Right forelimb (tissue), 1 donor: ENCODE measurements around the gene CLTB.
A peak's percentile ranks its signal among the peaks of the same experiment; 100 is the strongest.
"Not testable (repeated sequence)": the region's sequence is repeated elsewhere in the genome, so short reads cannot be mapped to it uniquely, and the experiment has no call there.

Experiments
- DNase-seq: peaks from one replicate; pipeline ENCODE4 v3.0.0-alpha.2; 2018

CLTB gene, protein sequence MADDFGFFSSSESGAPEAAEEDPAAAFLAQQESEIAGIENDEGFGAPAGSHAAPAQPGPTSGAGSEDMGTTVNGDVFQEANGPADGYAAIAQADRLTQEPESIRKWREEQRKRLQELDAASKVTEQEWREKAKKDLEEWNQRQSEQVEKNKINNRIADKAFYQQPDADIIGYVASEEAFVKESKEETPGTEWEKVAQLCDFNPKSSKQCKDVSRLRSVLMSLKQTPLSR

DNA sequence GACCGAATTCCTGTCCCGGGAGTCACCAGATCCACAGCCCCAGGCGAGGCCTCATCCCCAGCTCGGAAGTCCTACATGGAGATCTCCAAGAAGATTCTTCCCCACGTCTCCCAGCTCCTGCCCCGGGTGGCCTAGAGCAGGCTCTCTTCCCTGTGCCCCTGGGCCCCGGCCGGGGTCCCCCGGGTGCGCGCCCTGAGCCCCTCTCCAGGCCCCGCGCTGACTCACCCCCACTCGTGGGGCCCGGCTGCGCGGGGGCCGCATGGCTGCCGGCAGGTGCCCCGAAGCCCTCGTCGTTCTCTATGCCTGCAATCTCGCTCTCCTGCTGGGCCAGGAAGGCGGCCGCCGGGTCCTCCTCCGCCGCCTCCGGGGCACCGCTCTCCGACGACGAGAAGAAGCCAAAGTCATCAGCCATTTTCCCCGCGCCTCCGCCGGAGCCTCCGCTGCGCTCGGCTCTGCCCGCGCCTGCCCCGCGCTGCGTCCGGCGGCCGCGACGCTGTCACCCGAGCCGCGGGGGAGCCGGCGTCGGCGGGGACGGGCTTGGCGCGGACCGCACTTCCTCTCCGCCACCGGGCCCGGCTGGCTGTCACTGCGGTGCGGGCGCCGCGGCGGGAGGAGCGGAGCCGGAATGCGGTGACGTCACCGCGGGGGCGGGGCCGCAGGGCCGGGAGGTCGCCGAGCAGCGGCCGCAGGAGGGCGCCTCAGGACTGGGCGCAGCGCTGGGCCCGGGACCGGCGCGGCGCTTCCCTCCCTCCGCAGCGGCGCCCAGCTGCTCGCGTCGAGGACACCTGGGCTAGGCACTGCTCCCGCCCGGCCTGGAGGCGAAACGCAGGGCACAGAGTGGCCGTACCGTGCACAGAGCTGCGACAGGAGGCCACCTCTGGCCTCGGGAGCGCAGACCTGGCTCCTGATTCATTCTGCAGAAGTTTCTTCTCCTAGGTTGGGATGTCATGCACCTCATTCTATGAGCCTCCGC lies at the start of gene CLTB:
Gene CLTB, minus strand, starts transcription at position 588 of the 973 bp plus-strand sequence. Its CDS starts 176 bp downstream, at position 412.
- DNase-seq: peak; percentile 94

DNA sequence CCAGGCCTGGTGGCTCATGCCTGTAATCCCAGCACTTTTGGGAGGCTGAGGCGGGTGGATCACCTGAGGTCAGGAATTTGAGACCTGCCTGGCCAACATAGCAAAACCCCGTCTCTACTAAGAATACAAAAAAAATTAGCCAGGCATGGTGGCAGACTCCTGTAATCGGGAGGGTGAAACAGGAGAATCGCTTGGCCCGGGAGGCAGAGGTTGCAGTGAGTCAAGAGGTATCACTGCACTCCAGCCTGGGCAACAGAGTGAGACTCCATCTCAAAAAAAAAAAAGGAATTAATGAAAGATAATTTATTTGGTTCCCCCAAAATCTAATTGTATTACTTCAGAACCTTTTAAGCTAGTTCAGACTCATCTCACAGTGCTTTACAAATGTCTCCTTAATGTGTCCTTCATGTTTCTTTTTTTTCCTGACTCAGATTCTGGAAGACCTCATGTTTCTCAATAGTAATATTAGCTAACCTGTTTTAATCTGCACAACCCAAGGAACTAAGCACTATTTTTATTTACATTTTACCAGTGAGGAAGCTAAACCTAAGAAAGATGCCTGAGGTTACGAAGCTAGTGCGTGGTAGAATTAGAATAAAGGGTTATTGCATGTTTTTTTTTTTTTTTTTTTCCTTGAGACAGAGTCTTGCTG lies 46.9 kb upstream of the CLTB start:
- no peak for DNase-seq

DNA sequence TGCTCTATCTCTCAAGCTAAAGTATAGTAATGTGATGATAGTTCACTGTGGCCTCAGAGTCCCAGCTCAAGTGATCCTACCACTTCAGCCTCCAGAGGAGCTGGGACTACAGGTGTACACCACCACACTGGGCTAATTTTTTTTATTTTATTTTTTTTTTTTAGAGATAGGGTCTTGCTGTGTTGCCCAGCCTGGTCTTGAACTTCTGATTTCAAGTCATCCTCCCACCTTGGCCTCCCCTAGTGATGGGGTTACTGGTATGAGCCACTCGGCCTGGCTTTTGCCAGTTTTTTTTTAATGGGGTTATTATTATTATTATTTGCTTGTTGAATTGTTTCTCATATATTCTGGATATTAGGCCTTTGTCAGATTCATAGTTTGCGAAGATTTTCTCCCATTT lies 45.0 kb upstream of the CLTB start:
- DNase-seq: no peak

DNA sequence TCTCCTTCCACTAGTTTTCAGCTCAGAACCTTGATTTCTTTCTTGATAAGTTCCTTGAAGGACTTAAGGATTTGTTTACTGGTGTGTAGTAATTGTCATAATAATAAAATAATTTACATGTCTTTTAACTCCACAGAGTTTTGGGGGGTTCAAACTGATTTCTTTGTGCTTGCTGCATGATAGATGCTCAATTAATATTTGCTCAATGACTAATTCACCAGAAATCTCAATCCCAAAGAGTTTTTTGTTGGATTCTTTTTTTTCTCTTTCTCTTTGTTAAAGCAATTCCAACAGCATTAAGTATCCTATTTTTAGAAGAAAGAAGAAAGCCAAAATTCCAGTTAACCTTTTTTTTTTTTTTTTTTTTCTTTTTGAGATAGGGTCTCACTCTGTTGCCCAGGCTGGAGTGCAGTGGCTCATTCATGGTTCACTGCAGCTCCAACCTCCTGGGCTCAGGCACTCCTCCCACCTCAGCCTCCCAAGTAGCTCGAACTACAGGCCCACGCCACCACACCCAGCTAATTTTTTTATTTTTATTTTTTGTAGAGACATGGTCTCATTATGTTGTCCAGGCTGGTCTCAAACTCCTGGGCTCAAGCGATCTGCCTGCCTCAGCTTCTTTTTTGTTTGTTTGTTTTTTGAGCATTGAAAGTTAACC lies 42.7 kb upstream of the CLTB start:
- no peak for DNase-seq

DNA sequence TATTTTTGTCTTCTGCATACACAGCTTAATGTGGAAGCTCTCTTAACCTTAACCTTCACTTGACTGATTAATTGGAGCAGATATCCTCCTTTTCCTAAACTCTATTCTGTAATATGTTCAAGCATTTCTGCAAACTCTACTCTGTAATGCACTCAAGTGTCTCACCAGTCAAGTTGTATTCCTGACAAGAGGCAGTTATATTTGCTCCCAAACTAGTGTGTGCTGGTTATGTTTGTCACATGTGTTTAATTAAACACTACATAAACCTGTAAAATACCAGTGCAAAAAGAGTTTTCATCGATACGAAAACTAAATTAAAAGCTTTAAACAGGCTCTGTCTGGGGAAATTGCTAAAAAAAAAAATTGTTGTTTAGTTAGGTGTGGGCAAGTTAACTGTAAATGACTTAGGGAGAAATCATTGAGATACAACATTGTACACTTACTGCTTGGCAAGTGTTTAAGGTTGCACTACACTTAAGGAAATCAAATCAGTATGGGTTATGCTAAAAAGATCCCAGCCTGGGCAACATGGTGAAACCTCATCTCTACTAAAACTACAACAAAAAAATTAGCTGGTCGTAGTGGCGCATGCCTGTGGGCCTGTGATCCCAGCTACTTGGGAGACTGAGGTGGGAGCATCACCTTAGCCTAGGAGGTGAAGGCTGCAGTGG lies 38.5 kb upstream of the CLTB start:
- no peak for DNase-seq

DNA sequence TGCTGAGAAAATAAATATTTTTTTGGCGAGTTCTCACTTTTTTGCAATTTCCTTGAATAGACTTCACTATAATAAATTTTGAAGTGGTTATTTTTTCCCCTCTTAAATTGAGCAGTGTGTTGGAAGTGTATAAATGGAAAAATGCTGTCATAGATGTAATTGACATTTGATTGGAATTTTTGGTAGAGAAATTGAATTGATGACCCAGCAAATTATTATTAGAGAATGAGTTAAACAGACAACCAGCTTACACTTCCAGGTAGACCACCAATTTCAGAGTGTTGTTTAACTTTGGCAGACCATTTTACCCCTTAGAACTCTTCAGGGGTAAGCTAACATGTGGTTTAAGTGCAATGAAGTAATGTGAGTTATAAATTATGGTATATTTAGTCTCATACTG lies 33.7 kb upstream of the CLTB start:
- no peak for DNase-seq

DNA sequence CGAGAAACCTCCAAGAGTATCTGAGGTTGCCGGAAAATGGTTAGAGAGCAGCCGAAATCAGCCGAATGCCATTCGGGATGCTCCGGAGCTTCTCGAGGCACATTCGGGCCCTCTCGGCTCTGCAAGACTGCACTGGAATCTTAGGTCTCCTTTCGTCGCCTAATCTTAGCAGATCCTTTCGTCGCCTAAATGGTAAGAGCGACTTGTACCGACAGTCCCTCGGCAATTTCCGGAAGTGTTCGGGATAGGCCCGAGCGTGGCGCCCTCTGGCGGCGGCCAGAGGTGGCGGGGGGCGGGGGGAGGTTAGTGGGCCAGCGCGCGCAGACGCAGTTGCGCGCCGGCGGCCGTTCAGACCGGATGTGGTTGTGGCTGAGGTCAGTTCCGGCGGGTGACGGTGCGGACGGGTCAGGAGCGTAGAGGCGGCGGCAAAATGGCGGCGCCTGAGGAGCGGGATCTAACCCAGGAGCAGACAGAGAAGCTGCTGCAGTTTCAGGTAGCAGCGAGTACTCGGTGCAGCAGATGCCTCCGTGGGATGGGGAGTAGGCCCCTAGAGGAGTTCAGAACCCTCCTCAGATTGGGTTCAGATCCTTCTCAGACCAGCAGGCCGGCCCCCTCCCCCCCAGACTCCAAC lies 31.8 kb upstream of the CLTB start, which contains the start of gene FAF2:
Gene FAF2, plus strand, starts transcription at position 408 of the 631 bp plus-strand sequence. Its CDS starts 23 bp downstream, at position 431.
- peak; percentile 100 for DNase-seq

DNA sequence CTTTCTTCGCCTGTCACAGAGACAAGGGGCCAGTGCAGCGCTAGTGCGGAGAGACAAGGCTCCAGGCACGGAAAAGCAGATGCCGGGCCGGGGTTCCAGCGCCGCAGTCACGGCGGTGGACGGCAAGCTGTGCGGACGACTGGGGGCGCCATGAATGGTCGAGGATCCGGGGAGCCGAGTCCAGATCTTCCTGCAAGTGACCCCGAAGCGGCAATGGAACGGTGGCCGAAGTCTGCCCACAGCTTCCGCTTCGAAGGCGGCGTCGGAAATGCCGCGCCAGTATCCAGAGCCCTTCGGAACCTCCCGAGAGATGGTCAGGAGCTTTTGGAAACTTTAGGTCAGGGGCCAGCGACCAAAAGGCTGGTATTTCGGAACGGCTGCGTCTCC lies 31.2 kb upstream of the CLTB start:
- no peak for DNase-seq

DNA sequence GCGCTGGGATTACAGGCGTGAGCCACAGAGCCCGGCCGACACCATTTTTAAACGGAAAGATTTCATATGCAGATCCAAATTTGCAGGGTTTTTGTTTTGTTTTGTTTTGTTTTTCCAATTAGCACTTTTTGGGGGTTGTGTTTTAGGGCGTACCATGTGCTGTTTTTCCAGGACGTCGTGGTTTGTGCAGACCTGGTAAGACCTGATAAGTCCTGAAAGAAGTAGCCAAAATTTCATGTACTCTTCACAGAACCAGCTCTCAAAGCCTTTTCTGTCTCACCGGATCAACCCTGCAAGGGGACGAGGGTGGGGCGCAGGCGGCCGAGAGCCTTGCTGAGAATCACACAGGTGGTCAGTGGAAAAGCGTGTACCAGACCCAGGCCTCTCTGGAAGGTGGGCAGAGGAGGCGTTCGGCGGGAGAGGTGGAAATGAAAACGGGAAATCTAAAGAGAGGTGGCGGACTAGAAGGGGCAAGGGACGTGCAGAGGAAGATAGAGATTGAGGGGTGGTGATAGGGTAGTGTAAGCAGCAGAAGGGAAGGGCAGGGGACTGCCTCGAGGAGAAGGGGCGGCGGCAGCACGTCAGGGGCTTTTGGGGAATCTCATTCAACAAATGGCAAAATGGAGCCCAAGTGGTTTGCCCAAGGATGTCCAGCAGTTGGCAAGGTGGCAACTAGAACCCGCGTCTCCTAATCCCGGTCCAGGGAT lies 30.7 kb upstream of the CLTB start:
- peak; percentile 43 for DNase-seq

DNA sequence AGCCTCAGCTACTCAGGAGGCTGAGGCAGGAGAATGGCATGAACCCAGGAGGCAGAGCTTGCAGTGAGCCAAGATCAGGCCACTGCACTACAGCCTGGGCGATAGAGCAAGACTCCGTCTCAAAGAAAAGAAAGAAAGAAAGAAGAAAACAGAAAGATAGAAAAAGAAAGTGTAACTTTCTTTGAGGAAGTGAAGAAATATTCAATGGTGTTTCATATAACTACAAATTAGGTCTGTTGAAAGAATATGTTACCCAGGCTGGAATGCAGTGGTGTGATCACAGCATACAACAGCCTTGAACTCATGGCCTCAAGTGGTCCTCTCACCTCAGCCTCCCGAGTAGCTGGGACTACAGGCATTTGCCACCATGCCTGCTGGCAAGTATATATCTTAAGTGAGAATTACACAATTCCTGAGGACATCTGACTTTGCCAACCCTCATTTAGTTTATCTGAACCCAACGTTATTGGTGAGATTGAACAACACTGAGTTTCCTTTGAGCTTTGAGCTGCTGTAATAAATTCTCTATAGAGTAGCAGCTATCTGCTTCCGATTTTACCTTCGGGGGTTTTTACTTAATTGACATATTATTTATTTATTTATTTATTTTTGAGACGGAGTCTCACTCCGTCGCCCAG lies 29.8 kb upstream of the CLTB start:
- no peak for DNase-seq

DNA sequence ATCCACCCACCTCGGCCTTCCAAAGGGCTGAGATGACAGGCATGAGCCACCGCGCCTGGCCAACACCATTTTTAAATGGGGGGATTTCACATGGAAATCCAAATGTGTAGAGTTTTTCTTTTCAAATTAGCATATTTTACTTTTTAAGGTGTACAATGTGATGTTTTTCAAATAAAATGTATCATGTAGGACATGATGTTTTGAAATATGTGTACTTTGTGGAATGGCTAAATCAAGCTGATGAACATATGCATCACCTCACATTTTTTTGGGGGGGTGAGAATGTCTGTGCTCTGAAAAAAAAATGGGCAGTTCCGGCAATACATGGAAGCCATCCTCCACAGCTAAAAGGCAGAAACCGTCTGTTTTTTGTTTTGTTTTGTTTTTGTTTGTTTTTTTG lies 28.4 kb upstream of the CLTB start:
- DNase-seq: no peak

DNA sequence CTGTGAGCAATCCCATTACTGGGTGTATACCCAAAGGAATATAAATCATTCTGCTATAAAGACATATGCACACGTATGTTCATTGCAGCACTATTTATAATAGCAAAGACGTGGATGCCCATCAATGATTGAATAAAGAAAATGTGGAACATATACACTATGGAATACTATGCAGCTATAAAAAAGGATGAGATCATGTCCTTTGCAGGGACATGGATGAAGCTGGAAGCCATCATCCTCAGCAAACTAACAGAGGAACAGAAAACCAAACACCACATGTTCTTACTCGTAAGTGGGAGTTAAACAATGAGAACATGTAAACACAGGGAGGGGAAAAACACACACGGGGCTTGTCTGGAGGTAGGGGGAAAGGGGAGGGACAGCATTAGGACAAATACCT lies 26.6 kb upstream of the CLTB start:
- not testable (repeated sequence) for DNase-seq

DNA sequence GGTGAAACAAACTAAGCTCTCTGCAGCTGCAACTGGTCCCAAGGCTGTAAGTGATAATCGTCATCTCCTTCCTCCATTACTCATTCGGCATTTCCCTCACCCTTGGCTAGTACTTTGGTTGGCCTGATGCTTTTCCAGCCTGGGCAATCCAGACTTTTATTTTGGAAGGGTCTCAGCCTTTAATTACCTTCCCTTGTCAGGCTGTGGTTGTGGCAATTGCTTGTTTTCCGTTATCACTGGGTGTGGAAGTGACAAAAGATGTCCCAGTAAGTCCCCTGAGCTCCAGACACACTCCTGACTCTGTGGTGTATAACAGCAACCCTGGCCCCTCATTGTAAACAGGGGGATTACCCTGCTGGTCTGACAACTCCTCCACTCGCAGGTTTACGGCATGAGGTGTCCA lies 25.6 kb upstream of the CLTB start:
- DNase-seq: no peak

DNA sequence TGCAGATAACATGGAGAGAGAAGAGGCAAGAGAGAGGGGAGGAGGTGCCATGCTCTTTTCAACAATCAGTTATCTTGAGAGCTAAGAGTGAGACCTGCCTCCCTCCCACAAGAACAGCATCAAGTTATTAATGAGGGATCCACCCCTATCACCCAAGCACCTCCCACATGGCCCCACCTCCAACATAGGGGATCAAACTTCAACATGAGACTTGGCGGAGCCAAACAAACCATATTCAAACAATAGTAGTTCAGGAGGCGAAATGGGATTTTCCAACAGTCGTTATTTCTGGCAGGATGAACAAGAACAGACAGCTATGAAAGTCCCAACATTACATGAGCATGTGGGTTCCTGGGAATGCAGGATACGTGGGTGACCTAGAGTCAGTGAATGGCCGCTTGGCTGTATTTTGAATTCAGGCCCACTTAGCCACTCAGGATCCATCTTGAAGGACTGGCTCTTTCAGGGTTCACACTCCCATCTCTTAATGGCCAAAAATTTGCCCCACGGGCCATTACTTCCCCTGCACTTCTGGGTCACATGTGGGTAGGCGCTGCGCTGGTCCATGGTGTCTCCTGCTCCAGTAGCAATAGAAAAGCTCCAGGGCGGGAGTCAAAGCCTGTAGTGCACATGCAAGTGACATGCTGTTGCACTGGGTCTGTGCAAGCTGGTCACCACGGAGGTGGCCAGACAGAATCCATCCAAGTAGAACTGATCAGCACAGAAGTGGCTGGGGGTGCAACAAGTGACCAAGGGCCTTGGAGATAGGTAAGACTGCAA lies 24.8 kb upstream of the CLTB start:
- DNase-seq: no peak

DNA sequence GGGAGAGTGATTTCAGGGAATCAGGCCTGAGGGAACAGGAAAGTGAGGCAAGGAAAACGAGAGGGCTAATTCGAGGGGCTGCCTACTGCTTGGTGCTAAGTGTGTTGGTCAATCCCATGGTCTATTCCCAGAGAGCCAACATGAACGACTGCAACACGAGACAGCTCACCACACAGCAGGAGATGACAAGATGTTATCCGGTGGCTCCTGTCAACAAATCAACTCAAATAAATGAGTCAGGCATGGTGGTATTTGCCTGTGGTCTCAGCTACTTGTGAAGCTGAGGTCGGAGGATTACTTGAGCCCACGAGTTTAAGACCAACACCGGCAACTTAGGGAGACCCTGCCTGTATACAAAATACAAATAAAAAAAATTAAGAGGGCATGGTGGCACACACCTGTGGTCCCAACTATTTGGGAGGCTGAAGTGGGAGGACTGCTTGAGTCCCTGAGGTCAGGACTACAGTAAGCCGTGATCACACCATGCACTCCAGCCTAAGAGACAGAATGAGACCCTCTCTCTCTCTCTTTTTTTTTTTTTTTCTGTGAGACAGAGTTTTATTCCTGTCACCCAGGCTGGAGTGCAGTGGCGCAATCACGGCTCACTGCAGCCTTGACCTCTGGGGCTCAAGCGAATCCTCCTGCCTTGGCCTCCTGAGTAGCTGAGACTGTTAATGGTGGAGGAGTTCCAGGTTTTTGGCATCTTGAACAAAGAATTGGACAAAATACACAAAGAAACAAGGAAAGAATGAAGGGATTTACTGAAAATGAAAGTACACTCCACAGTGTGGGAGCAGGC lies 22.8 kb upstream of the CLTB start:
- DNase-seq: no peak

DNA sequence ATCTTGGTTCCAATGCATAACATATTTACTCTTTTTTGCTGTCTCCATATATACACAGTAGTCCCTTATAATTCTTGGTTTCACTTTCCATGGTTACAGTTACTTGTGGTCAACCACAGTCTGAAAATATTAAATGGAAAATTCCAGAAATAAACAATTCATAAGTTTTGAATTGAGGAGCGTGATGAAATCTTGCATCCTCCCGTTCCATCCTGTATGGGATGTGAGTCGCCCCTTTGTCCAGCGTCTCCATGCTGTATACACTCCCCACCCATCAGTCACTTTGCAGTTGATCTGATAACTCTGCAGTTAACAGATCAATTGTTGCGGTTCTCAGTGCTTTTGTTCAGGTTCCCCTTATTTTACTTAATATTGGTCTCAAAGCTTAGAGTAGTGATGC lies 20.3 kb upstream of the CLTB start:
- DNase-seq: no peak

DNA sequence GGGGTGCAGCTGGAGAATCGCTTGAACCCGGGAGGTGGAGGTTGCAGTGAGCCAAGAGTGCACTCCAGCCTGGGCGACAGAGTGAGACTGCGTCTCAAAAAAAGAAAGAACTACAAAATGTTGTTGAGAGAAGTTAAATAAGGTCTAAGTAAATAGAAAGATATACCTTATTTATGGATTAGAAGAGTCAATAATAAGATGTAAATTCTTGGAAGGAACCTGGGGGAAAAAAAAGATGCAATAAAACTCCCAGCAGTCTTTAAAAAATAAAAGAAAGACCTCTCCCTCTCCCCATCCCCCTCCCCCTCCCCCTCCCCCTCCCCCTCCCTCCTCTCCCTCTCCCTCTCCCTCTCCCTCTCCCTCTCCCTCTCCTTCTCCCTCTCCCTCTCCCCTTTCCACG lies 16.4 kb upstream of the CLTB start:
- DNase-seq: no peak

DNA sequence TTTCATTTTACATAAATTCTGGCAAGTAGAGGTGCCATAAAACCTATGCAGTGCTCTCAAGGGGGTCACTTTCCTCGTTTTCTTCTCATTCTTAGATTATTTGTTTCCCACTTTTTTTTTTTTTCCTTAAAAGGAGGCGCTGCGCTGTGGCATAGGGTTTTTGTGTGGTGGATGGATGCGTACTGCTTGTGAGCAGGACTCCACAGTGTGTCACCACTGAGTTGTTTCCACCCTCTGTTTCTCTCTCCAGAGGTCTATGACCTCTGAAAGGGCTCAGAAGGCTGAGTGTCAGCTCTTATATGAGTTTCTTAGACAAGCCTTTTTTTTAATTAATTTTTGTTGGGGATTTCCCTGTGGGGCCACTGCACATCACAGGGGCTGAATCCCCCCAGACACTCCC lies 13.6 kb upstream of the CLTB start:
- DNase-seq: no peak

DNA sequence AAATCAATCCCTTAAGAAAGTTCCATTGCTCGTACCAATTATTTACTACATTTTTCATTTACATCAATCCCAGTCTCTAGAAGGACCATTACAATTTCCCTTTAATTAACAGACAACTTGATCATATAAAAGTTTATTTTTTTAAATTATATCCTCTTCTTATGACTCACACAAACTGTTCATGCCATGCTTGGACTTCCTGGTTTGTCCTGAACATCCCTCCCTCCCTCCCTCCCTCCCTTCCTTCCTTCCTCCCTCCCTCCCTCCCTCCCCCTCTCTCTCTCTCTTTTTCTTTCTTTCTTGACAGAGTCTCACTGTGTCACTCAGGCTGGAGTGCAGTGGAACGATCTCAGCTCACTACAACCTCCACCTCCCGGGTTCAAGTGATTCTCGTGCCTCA lies 11.6 kb upstream of the CLTB start:
- no peak for DNase-seq
